Lower leg skin (tissue), 3 donors: Measurements from ENCODE around the gene SHROOM3.

Experiments used
- POLR2A ChIP-seq, 2 donors: fragments of 450-650 bp; IDR thresholded peaks; one replicate each; pipeline ENCODE4 v1.6.1; 2016 to 2017; ENCODE audit warnings: antibody characterized with exemption in 2 of 2, mild to moderate bottlenecking in 1 of 2, moderate library complexity in 1 of 2
- TF ChIP-seq, protein P1 (sequence below), 3 donors: fragments of 450-650 bp; IDR thresholded peaks; one replicate each; pipeline ENCODE4 v1.5.1; 2016; ENCODE audit warnings: antibody characterized with exemption in 3 of 3, mild to moderate bottlenecking in 3 of 3, moderate library complexity in 2 of 3

- TF ChIP-seq, protein P1, sequence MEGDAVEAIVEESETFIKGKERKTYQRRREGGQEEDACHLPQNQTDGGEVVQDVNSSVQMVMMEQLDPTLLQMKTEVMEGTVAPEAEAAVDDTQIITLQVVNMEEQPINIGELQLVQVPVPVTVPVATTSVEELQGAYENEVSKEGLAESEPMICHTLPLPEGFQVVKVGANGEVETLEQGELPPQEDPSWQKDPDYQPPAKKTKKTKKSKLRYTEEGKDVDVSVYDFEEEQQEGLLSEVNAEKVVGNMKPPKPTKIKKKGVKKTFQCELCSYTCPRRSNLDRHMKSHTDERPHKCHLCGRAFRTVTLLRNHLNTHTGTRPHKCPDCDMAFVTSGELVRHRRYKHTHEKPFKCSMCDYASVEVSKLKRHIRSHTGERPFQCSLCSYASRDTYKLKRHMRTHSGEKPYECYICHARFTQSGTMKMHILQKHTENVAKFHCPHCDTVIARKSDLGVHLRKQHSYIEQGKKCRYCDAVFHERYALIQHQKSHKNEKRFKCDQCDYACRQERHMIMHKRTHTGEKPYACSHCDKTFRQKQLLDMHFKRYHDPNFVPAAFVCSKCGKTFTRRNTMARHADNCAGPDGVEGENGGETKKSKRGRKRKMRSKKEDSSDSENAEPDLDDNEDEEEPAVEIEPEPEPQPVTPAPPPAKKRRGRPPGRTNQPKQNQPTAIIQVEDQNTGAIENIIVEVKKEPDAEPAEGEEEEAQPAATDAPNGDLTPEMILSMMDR (IDR thresholded peaks at IDR 0.05) = no peak
- TF ChIP-seq POLR2A (IDR thresholded peaks at IDR 0.05) = no peak
Measured at GRCh38 chr4:76563454-76564122, 128.6 kb downstream of the SHROOM3 start.
